Measurements from ENCODE around the gene KCNAB3.

KCNAB3 gene

GRCh38 chr17:7951143-7951792 lies 21.6 kb upstream of the KCNAB3 start:
- no peak for TF ChIP-seq CTCF (IDR thresholded peaks at IDR 0.05; ENCODE audit: insufficient read depth, low read depth, low read length, missing control alignments)
- peak; percentile 79 for DNase-seq (ENCODE audit: low read depth)
- H3K4me3 ChIP-seq (ENCODE audit: low read depth, low read length) = no peak overlapping the region

GRCh38 chr17:7950578-7950977 lies 20.9 kb upstream of the KCNAB3 start:
- DNase-seq (ENCODE audit: low read depth) = no peak
- no peak overlapping the region for H3K4me3 ChIP-seq (ENCODE audit: low read depth, low read length)
- TF ChIP-seq CTCF (IDR thresholded peaks at IDR 0.05; ENCODE audit: insufficient read depth, low read depth, low read length, missing control alignments) = no peak

DNA sequence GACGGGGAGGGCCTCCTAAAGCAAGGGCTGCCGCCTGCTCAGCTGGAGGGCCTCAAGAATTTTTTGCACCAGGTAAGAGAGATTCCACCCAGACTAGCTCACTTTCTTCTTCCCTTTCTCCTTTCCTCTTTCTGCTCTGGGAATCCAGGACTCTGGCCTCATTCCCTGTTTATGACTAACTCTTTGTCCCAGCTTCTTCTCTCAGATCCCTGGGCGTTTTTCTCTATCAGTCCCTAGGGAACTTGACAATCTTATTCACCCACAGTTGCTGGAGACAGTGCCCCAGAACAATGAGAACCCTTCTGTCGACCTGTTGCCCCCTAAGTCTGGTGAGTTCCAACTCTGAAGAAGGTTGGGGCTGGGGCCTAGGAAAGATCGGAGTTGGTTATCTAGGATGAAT lies 18.0 kb upstream of the KCNAB3 start:
- no peak overlapping the region for H3K4me3 ChIP-seq (ENCODE audit: low read depth, low read length)
- no peak for TF ChIP-seq CTCF (IDR thresholded peaks at IDR 0.05; ENCODE audit: insufficient read depth, low read depth, low read length, missing control alignments)
- no peak for DNase-seq (ENCODE audit: low read depth)

GRCh38 chr17:7946441-7946840 lies 16.8 kb upstream of the KCNAB3 start:
- no peak overlapping the region for H3K4me3 ChIP-seq (ENCODE audit: low read depth, low read length)
- no peak for TF ChIP-seq CTCF (IDR thresholded peaks at IDR 0.05; ENCODE audit: insufficient read depth, low read depth, low read length, missing control alignments)
- DNase-seq (ENCODE audit: low read depth) = no peak

DNA sequence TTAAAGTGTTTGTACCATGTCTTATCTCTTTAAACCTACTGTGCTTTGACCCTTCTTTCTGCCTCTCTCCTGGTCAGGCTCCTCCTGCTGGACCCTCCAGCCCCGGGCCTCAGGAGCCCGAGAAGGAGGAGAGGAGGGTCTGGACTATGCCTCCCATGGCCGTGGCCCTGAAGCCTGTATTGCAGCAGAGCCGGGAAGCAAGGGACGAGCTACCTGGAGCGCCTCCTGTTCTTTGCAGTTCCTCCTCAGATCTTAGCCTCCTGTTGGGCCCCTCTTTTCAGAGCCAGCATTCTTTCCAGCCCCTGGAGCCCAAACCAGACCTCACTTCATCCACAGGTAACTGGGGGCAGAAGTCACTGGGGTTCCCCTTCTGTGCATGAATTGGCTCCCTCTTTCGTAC lies 16.0 kb upstream of the KCNAB3 start:
- no peak overlapping the region for H3K4me3 ChIP-seq (ENCODE audit: low read depth, low read length)
- no peak for TF ChIP-seq CTCF (IDR thresholded peaks at IDR 0.05; ENCODE audit: insufficient read depth, low read depth, low read length, missing control alignments)
- no peak for DNase-seq (ENCODE audit: low read depth)

GRCh38 chr17:7944326-7944725 lies 14.7 kb upstream of the KCNAB3 start:
- H3K4me3 ChIP-seq (ENCODE audit: low read depth, low read length) = no peak overlapping the region
- DNase-seq (ENCODE audit: low read depth) = no peak
- no peak for TF ChIP-seq CTCF (IDR thresholded peaks at IDR 0.05; ENCODE audit: insufficient read depth, low read depth, low read length, missing control alignments)

DNA sequence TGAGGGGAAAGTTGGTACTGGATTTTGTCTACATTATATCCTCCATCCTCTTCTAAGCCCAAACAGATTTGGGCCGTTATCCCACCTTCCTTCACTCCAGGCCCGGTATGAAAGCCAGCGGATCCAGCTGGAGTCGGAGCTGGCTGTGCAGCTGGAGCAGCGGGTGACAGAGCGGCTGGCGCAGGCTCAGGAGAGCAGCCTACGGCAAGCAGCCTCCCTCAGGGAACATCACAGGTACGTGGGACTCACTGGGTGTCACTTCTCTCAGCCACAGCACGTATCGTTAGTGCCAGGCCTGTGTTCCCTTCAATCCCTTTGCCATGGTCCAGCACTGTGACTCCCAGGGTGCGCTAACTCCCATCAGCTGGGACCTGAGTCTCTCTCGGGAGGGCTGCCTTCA lies 13.6 kb upstream of the KCNAB3 start:
- no peak overlapping the region for H3K4me3 ChIP-seq (ENCODE audit: low read depth, low read length)
- DNase-seq (ENCODE audit: low read depth) = no peak
- no peak for TF ChIP-seq CTCF (IDR thresholded peaks at IDR 0.05; ENCODE audit: insufficient read depth, low read depth, low read length, missing control alignments)

Measured in GM12865 (cell line).